Adrenal gland (tissue), 12 donors: ENCODE data around the gene OR10Z1. TPM values are rescaled to one million over a fixed set of nuclear protein-coding genes. Genes with fewer than 3 reads are reported as not detected.

ENCODE experiments used
- DNase-seq, 7 donors: peaks; one replicate each; pipeline ENCODE4 v3.0.0-alpha.2; 2019 to 2020
- H3K27ac ChIP-seq, 5 donors: fragments of 200-600 bp; sonication (generic) in 4 of 5; 1 replicate in 3 of 5; 2 replicates in 2 of 5; pipeline versions ENCODE4 v1.5.1 to v1.8.0; 2016 to 2020; ENCODE audit warnings: mild to moderate bottlenecking in 1 of 5
- H3K27me3 ChIP-seq: fragments of 200-600 bp; 2 replicates; pipeline ENCODE4 v1.8.0; 2021
- H3K36me3 ChIP-seq, 2 donors: fragments of 200-600 bp; replicated peaks in 1 of 2; 1 replicate in 1 of 2; 2 replicates in 1 of 2; pipeline versions ENCODE4 v1.5.1 to v1.8.0; 2018 to 2022
- H3K4me1 ChIP-seq, 2 donors: fragments of 200-600 bp; replicated peaks in 1 of 2; 1 replicate in 1 of 2; 2 replicates in 1 of 2; pipeline versions ENCODE4 v1.5.1 to v1.8.0; 2018 to 2021
- H3K4me3 ChIP-seq, 4 donors: fragments of 200-600 bp; sonication (generic) in 3 of 4; one replicate each; pipeline ENCODE4 v1.5.1; 2016 to 2018
- H3K9me3 ChIP-seq, 3 donors: fragments of 200-600 bp; sonication (generic) in 1 of 3; replicated peaks in 1 of 3; 1 replicate in 2 of 3; 2 replicates in 1 of 3; pipeline versions ENCODE4 v1.5.1 to v1.8.0; 2016 to 2021
- POLR2A ChIP-seq, 2 donors: fragments of 450-650 bp; IDR thresholded peaks; one replicate each; pipeline ENCODE4 v1.6.1; 2017; ENCODE audit warnings: antibody characterized with exemption in 2 of 2, mild to moderate bottlenecking in 2 of 2, moderate library complexity in 1 of 2
- WGBS, 4 donors: extraction: QIAGEN DNeasy Blood & Tissue Kit in 2 of 4; methylation state at CpG; one replicate each; pipeline versions ENCODE4 v1.1.5 to v1.1.7; 2013 to 2017; 5-methylcytosine and 5-hydroxymethylcytosine counted together
- intact Hi-C, 2 donors: fragments of 100-400 bp; cut with DNase I; formaldehyde crosslinking; loops; one replicate each; pipeline versions ENCODE4 v1.14.1 to v1.15.0; 2022 to 2023
- polyA plus RNA-seq, 3 donors: library from polyadenylated mRNA; stranded (reverse); fragments of 200-250 nt in 2 of 3; fragments of 350-450 nt in 1 of 3; fragmentation: Illumina TruSeq in 1 of 3; extraction: RNeasy Lipid Tissue Mini Kit (QIAGEN cat#74804) in 1 of 3; gene quantifications; one replicate each; pipeline ENCODE4 v1.2.3, GENCODE V29; 2013 to 2014
- total RNA-seq, 9 donors: library from RNA; depleted of rRNA in 4 of 9; stranded (reverse); fragments of >200 nt in 4 of 9; fragments of 120-200 nt in 1 of 9; fragmentation: NEBNext Ultra II Directional in 1 of 9; extraction: Animal tissue kit (Norgen Biotek cat#: 25700) in 1 of 9; gene quantifications; one replicate each; pipeline versions ENCODE4 v1.1.0 to v1.2.4, GENCODE V29; 2013 to 2023
- TF ChIP-seq, protein P1 (sequence below), 6 experiments: fragments of 450-650 bp in 4 of 6; fragments of 200-600 bp in 2 of 6; sonication (generic) in 1 of 6; IDR thresholded peaks; 1 replicate in 5 of 6; 2 replicates in 1 of 6; pipeline versions ENCODE4 v1.5.1 to v1.8.0; 2016 to 2021; ENCODE audit warnings: antibody characterized with exemption in 6 of 6, mild to moderate bottlenecking in 2 of 6, moderate library complexity in 1 of 6
- donor health status: healthy with polysubstance abuse.
- donor health status: Bipolar disorder and iron deficiency.
- donor health status: DM: yes; HTN: yes; CAD: no.
- donor health status: DM: no; HTN: no; CAD: no.
- donor health status: DM: no; HTN: no; CAD: no.
- donor health status: DM: yes; HTN: yes; CAD: no.

Gene OR10Z1
- total and polyA plus RNA-seq, 12 donors = not detected

DNA sequence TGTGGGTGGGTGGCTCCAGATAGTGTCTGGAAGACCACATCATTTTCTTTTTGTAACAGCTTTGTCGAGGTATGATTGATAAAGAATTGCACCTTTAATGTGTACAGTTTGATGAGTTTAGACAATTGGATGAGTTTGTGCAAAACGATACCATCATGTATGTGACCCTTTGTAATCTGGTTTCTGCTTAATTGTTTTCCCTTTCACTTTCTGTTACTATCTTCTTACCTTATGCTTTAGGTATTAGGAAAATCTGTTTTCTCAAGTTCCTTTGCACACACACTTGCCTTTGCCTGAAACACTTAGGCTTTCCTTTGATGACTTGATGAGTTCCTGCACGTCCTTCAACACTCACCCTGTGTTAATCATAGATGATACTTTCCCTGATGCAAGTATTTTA, 6.8 kb downstream of the OR10Z1 start:
- Histone ChIP-seq H3K9me3 (no peaks in the 10 kb centered on the region), H3K4me3 (no peak overlapping the region), H3K4me1 (no peaks in the 10 kb centered on the region), H3K27me3 (no peaks in the 10 kb centered on the region), H3K27ac (no peak overlapping the region), H3K36me3 (no peaks in the 10 kb centered on the region)
- DNase-seq = no peak
- TF ChIP-seq POLR2A (IDR thresholded peaks at IDR 0.05) = no peak
- TF ChIP-seq, protein P1, sequence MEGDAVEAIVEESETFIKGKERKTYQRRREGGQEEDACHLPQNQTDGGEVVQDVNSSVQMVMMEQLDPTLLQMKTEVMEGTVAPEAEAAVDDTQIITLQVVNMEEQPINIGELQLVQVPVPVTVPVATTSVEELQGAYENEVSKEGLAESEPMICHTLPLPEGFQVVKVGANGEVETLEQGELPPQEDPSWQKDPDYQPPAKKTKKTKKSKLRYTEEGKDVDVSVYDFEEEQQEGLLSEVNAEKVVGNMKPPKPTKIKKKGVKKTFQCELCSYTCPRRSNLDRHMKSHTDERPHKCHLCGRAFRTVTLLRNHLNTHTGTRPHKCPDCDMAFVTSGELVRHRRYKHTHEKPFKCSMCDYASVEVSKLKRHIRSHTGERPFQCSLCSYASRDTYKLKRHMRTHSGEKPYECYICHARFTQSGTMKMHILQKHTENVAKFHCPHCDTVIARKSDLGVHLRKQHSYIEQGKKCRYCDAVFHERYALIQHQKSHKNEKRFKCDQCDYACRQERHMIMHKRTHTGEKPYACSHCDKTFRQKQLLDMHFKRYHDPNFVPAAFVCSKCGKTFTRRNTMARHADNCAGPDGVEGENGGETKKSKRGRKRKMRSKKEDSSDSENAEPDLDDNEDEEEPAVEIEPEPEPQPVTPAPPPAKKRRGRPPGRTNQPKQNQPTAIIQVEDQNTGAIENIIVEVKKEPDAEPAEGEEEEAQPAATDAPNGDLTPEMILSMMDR (IDR thresholded peaks at IDR 0.05) = no peak
- WGBS, 4 donors = 59 to 79% (median 67%) methylated on average over 3 of the region's 3 CpGs
- intact Hi-C loops = no loop called here

DNA sequence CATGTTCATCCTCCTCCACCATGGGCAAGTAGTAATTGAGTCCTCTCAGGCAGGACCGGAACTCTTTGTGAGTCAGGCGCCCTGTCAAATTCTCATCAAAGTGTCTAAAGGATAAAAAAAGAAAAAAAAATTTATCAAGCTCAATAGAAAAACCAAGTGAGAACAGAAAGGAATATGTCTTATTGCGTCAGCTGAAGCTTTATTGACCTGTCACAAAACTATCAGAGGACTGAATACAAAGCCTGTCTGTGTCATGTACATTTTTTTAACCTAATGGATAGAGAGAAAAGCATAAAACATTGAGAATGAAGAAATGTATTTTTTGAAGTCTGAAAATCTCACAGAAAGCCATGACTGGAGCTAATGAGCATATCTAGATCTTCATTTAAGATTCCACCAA, 8.7 kb downstream of the OR10Z1 start:
- Histone ChIP-seq H3K4me1 (no peaks in the 10 kb centered on the region), H3K27ac (no peak overlapping the region), H3K27me3 (no peaks in the 10 kb centered on the region), H3K36me3 (no peaks in the 10 kb centered on the region), H3K4me3 (no peak overlapping the region), H3K9me3 (no peaks in the 10 kb centered on the region)
- intact Hi-C loops = no loop called here
- DNase-seq = no peak
- WGBS, 4 donors = 76 to 87% (median 84%) methylated on average over 3 of the region's 3 CpGs
- TF ChIP-seq, protein P1 (IDR thresholded peaks at IDR 0.05) = no peak
- TF ChIP-seq POLR2A (IDR thresholded peaks at IDR 0.05) = no peak

DNA sequence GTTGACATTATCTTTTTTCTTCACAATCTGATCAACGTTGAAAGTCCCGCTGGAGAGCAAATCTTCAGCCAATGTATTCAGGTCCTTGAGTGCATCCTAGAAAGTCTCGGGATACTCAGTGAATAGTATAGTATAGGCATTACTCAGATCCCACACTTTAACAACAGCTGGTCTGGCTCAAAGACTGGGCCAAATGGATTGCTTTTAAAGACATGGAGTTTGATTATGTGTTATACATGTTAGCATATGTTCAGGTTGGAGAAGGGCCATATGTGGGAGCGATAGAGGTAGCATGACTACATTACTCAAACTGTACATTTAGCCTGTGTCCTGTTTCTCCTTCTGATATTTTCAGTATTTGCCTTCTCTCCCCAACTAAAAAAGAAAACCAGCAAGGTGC, 33.1 kb downstream of the OR10Z1 start:
- intact Hi-C loops = no loop called here
- TF ChIP-seq, protein P1 (IDR thresholded peaks at IDR 0.05) = no peak
- TF ChIP-seq POLR2A (IDR thresholded peaks at IDR 0.05) = no peak
- Histone ChIP-seq H3K27me3 (no peaks in the 10 kb centered on the region), H3K36me3 (no peaks in the 10 kb centered on the region), H3K4me1 (no peaks in the 10 kb centered on the region), H3K27ac (no peak overlapping the region), H3K9me3 (no peaks in the 10 kb centered on the region), H3K4me3 (no peak overlapping the region)
- WGBS, 4 donors = 90 to 92% (median 91%) methylated on average over 4 of the region's 4 CpGs
- DNase-seq = no peak

DNA sequence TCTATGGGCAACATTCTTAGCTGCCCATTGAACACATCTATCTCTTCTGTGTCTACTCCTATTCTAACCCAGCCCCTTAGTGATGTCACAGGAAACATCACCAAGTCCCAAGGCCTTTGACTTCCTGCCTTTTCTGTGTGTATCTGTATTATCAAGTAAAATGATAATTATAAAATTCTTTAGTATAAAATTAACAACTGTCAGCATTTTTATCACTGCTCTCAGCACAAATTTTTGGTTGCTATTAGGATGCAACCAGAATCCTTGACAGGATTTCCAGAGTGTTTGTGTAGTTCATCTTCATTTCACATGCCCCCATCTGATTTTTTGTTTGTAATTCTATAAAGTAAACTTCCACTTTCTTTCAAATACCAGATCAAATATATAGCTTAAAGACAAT, 33.8 kb downstream of the OR10Z1 start:
- intact Hi-C loops = no loop called here
- H3K27me3 ChIP-seq = no peaks in the 10 kb centered on the region
- no peaks in the 10 kb centered on the region for H3K4me1 ChIP-seq
- no peak overlapping the region for H3K4me3 ChIP-seq
- no peak for DNase-seq
- no peaks in the 10 kb centered on the region for H3K9me3 ChIP-seq
- TF ChIP-seq, protein P1 (IDR thresholded peaks at IDR 0.05) = no peak
- TF ChIP-seq POLR2A (IDR thresholded peaks at IDR 0.05) = no peak
- H3K27ac ChIP-seq = no peak overlapping the region
- H3K36me3 ChIP-seq = no peaks in the 10 kb centered on the region
